Neuronal stem cell (in vitro differentiated cells): Measurements from ENCODE around the gene PRLR.

Experiments used
- DNase-seq: peaks from one replicate; pipeline ENCODE4 v3.0.0-alpha.2; 2013; ENCODE audit warnings: low spot score
- H2AFZ ChIP-seq: one replicate; pipeline ENCODE4 v1.6.1; 2013; ENCODE audit warnings: mild to moderate bottlenecking, low read length, inconsistent platforms
- H2AK5ac ChIP-seq: 2 replicates; pipeline ENCODE4 v1.6.1; 2013; ENCODE audit warnings: low read depth, mild to moderate bottlenecking, inconsistent platforms, low read length, moderate library complexity, mixed read lengths
- H2BK120ac ChIP-seq: 2 replicates; pipeline ENCODE4 v1.6.1; 2013; ENCODE audit warnings: low read depth, mild to moderate bottlenecking, inconsistent platforms, low read length, moderate library complexity, mixed read lengths
- H2BK12ac ChIP-seq: one replicate; pipeline ENCODE4 v1.6.1; 2013; ENCODE audit warnings: low read length, inconsistent platforms
- H2BK15ac ChIP-seq: 2 replicates; pipeline ENCODE4 v1.6.1; 2013; ENCODE audit warnings: mild to moderate bottlenecking, low read length, inconsistent platforms, mixed read lengths
- H2BK5ac ChIP-seq: one replicate; pipeline ENCODE4 v1.6.1; 2013; ENCODE audit warnings: inconsistent platforms, mild to moderate bottlenecking, low read length, moderate library complexity
- H3K14ac ChIP-seq: one replicate; pipeline ENCODE4 v1.6.1; 2013; ENCODE audit warnings: low read length, inconsistent platforms
- H3K18ac ChIP-seq: 2 replicates; pipeline ENCODE4 v1.6.1; 2013; ENCODE audit warnings: low read length, inconsistent platforms
- H3K23ac ChIP-seq: 2 replicates; pipeline ENCODE4 v1.6.1; 2013; ENCODE audit warnings: low read depth, mild to moderate bottlenecking, mixed read lengths, low read length, inconsistent platforms; ENCODE audit not compliant: poor library complexity
- H3K27ac ChIP-seq: replicated peaks from 3 replicates; pipeline ENCODE4 v1.5.1; 2013; ENCODE audit warnings: low read length, inconsistent platforms
- H3K27me3 ChIP-seq, 3 experiments: 2 replicates each; pipeline ENCODE4 v1.6.1; 2013; ENCODE audit warnings: low read length in 3 of 3, mild to moderate bottlenecking in 2 of 3, inconsistent platforms in 1 of 3, low read depth in 1 of 3, mixed read lengths in 1 of 3, moderate library complexity in 1 of 3; ENCODE audit not compliant: control insufficient read depth in 3 of 3, insufficient read depth in 3 of 3
- H3K36me3 ChIP-seq, 2 donors: replicated peaks in 1 of 2; 2 replicates each; pipeline ENCODE4 v1.6.1; 2013; ENCODE audit warnings: low read length in 2 of 2; ENCODE audit not compliant: control insufficient read depth in 2 of 2, insufficient read depth in 2 of 2
- H3K4ac ChIP-seq: 2 replicates; pipeline ENCODE4 v1.6.1; 2013; ENCODE audit warnings: inconsistent platforms, mild to moderate bottlenecking, low read length, moderate library complexity
- H3K4me1 ChIP-seq, 2 donors: 1 replicate in 1 of 2; 2 replicates in 1 of 2; pipeline ENCODE4 v1.6.1; 2013; ENCODE audit warnings: low read length in 2 of 2, low read depth in 1 of 2; ENCODE audit not compliant: control insufficient read depth in 2 of 2, insufficient read depth in 1 of 2
- H3K4me2 ChIP-seq: one replicate; pipeline ENCODE4 v1.6.1; 2013; ENCODE audit warnings: mild to moderate bottlenecking, low read length, inconsistent platforms; ENCODE audit not compliant: insufficient read depth, poor library complexity, severe bottlenecking
- H3K4me3 ChIP-seq, 2 donors: 2 replicates each; pipeline ENCODE4 v1.5.1; 2013; ENCODE audit warnings: low read length in 2 of 2, mild to moderate bottlenecking in 2 of 2, inconsistent platforms in 1 of 2, moderate library complexity in 1 of 2
- H3K79me1 ChIP-seq: one replicate; pipeline ENCODE4 v1.6.1; 2013; ENCODE audit warnings: low read depth, mild to moderate bottlenecking, inconsistent platforms, low read length, moderate library complexity
- H3K9ac ChIP-seq: one replicate; pipeline ENCODE4 v1.6.1; 2013; ENCODE audit warnings: mild to moderate bottlenecking, low read depth, low read length, inconsistent platforms; ENCODE audit not compliant: poor library complexity
- H3K9me3 ChIP-seq, 2 donors: replicated peaks in 1 of 2; 2 replicates each; pipeline versions ENCODE3 to v1.6.1; 2013; ENCODE audit warnings: low read length in 2 of 2, mild to moderate bottlenecking in 2 of 2, inconsistent platforms in 1 of 2, low read depth in 1 of 2, mixed read lengths in 1 of 2, moderate library complexity in 1 of 2; ENCODE audit not compliant: control insufficient read depth in 2 of 2, insufficient read depth in 1 of 2
- H4K8ac ChIP-seq: one replicate; pipeline ENCODE4 v1.6.1; 2013; ENCODE audit warnings: low read depth, mild to moderate bottlenecking, inconsistent platforms, low read length, moderate library complexity
- H4K91ac ChIP-seq: one replicate; pipeline ENCODE4 v1.6.1; 2013; ENCODE audit warnings: low read length, low read depth, mild to moderate bottlenecking, inconsistent platforms; ENCODE audit not compliant: poor library complexity
- WGBS, 2 donors: extraction: QIAGEN DNeasy Blood & Tissue Kit; methylation state at CpG; one replicate each; pipeline ENCODE4 v1.1.7; 2013; ENCODE audit warnings: missing lambda C conversion rate in 2 of 2, mixed read lengths in 1 of 2; ENCODE audit not compliant: insufficient read length in 2 of 2, insufficient replicate concordance in 1 of 2; ENCODE audit errors: extremely low coverage in 2 of 2; 5-methylcytosine and 5-hydroxymethylcytosine counted together

Gene PRLR

DNA sequence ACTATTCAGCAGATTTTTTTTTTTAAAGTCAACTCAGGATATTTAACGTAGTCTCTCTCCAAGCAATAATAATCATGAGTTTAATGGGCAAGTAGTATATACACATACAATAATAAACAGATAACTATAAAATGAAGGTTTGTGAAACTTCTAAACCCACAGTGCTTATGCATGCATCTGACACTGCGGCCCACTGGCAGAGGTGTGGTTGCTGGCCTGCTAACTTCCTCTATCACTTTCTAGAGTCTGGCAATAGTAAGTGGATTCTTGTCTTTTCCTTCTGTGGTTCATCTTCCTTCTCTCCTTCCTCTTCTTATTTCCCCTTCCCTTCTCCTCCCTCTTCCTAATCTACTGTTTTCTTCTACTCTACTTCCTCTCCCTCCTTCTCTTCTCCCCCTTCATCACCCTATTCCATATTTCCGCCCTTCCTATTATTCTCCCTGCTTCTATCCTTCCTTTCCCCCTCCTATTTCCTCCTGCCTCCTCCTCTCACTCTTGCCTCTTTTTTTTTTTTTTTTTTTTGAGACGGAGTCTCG, 164.0 kb downstream of the PRLR start:
- Histone ChIP-seq H3K4me1 (no peaks in the 10 kb centered on the region), H3K79me1 (no peaks in the 10 kb centered on the region), H3K27ac (no peak overlapping the region), H3K23ac (no peak overlapping the region), H3K18ac (no peak overlapping the region), H3K4me2 (no peak overlapping the region), H4K8ac (no peak overlapping the region), H2AK5ac (no peak overlapping the region), H2BK5ac (no peak overlapping the region), H2BK120ac (no peak overlapping the region), H3K36me3 (no peaks in the 10 kb centered on the region), H4K91ac (no peak overlapping the region), H3K4ac (no peak overlapping the region), H3K9me3 (no peaks in the 10 kb centered on the region), H2BK12ac (no peak overlapping the region), H3K9ac (no peak overlapping the region), H3K4me3 (no peak overlapping the region), H3K27me3 (no peaks in the 10 kb centered on the region), H3K14ac (no peak overlapping the region), H2BK15ac (no peak overlapping the region), H2AFZ (no peak overlapping the region)
- no peak for DNase-seq
- 100% methylated on average over 1 of the region's 5 CpGs for WGBS, 2 donors

GRCh38 chr5:35063414-35063813, 166.9 kb downstream of the PRLR start:
- no peak overlapping the region for H3K27ac ChIP-seq
- H3K79me1 ChIP-seq, result no peaks in the 10 kb centered on the region
- H3K27me3 ChIP-seq, result no peaks in the 10 kb centered on the region
- no peak overlapping the region for H2AK5ac ChIP-seq
- H3K9me3 ChIP-seq, result no peaks in the 10 kb centered on the region
- H2BK5ac ChIP-seq, result no peak overlapping the region
- H3K4me1 ChIP-seq, result no peaks in the 10 kb centered on the region
- no peak overlapping the region for H2BK120ac ChIP-seq
- H3K18ac ChIP-seq, result no peak overlapping the region
- H3K23ac ChIP-seq, result no peak overlapping the region
- H2BK12ac ChIP-seq, result no peak overlapping the region
- H4K91ac ChIP-seq, result no peak overlapping the region
- H2BK15ac ChIP-seq, result no peak overlapping the region
- no peak overlapping the region for H3K4ac ChIP-seq
- no peak overlapping the region for H2AFZ ChIP-seq
- WGBS, 2 donors, result no CpG with 5 or more reads among the region's 4 CpGs
- H3K4me2 ChIP-seq, result no peak overlapping the region
- no peak overlapping the region for H3K4me3 ChIP-seq
- DNase-seq, result no peak
- H3K14ac ChIP-seq, result no peak overlapping the region
- no peaks in the 10 kb centered on the region for H3K36me3 ChIP-seq
- no peak overlapping the region for H4K8ac ChIP-seq
- no peak overlapping the region for H3K9ac ChIP-seq

GRCh38 chr5:35061211-35061770, 169.0 kb downstream of the PRLR start:
- H3K9ac ChIP-seq, result no peak overlapping the region
- H2BK15ac ChIP-seq, result no peak overlapping the region
- no peak overlapping the region for H4K91ac ChIP-seq
- no peak overlapping the region for H3K23ac ChIP-seq
- H3K4me3 ChIP-seq, result no peak overlapping the region
- no peak overlapping the region for H2BK5ac ChIP-seq
- DNase-seq, result no peak
- no peak overlapping the region for H3K27ac ChIP-seq
- H4K8ac ChIP-seq, result no peak overlapping the region
- H2BK120ac ChIP-seq, result no peak overlapping the region
- H3K36me3 ChIP-seq, result no peaks in the 10 kb centered on the region
- WGBS, 2 donors, result no CpG with 5 or more reads among the region's 2 CpGs
- H3K4ac ChIP-seq, result no peak overlapping the region
- no peaks in the 10 kb centered on the region for H3K79me1 ChIP-seq
- H3K4me1 ChIP-seq, result no peaks in the 10 kb centered on the region
- no peak overlapping the region for H2AFZ ChIP-seq
- H3K14ac ChIP-seq, result no peak overlapping the region
- H3K27me3 ChIP-seq, result no peaks in the 10 kb centered on the region
- H2AK5ac ChIP-seq, result no peak overlapping the region
- no peak overlapping the region for H2BK12ac ChIP-seq
- no peaks in the 10 kb centered on the region for H3K9me3 ChIP-seq
- H3K18ac ChIP-seq, result no peak overlapping the region
- no peak overlapping the region for H3K4me2 ChIP-seq

DNA sequence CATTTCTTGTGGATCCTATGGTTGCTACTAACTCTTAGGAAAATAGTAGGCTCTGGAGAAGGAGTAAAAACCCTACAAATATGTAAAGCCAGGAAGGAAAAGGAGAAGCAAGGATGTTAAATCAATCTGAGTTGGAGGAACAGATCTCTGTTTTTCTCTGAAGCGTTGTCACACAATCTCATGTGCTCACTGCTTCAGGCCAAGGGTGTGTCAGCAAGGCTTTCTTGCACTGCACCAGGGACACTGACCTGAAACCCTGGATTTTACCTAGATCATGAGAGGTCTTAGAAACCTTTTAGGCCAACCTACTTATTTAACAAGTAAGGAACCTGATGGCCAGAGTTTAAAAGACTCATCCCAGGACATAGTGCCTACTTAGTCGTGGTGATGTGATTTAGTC, 170.1 kb downstream of the PRLR start:
- Histone ChIP-seq H3K18ac (no peak overlapping the region), H3K27ac (no peak overlapping the region), H2AFZ (no peak overlapping the region), H2BK12ac (no peak overlapping the region), H2BK15ac (no peak overlapping the region), H3K4me2 (no peak overlapping the region), H3K27me3 (no peaks in the 10 kb centered on the region), H3K4ac (no peak overlapping the region), H2BK120ac (no peak overlapping the region), H3K14ac (no peak overlapping the region), H4K91ac (no peak overlapping the region), H3K79me1 (no peaks in the 10 kb centered on the region), H3K4me3 (no peak overlapping the region), H4K8ac (no peak overlapping the region), H3K9me3 (no peaks in the 10 kb centered on the region), H3K9ac (no peak overlapping the region), H2BK5ac (no peak overlapping the region), H3K36me3 (no peaks in the 10 kb centered on the region), H3K23ac (no peak overlapping the region), H3K4me1 (no peaks in the 10 kb centered on the region), H2AK5ac (no peak overlapping the region)
- no CpG with 5 or more reads among the region's 2 CpGs for WGBS, 2 donors
- DNase-seq, result no peak
